Liver (tissue), 9 donors: ENCODE measurements around the gene AKT3. TPM values are rescaled to one million over a fixed set of nuclear protein-coding genes. Genes with fewer than 3 reads are reported as not detected.
"Not testable (repeated sequence)": the region's sequence is repeated elsewhere in the genome, so short reads cannot be mapped to it uniquely, and the experiment has no call there.

Experiments
- DNase-seq: peaks from one replicate; pipeline ENCODE4 v3.0.0-alpha.2; 2017; ENCODE audit warnings: low spot score
- H3K27ac ChIP-seq, 2 donors: one replicate each; pipeline ENCODE4 v1.7.0; 2013; ENCODE audit warnings: inconsistent platforms in 2 of 2, low read length in 2 of 2, control low read depth in 1 of 2, low read depth in 1 of 2, mild to moderate bottlenecking in 1 of 2
- H3K27me3 ChIP-seq, 4 donors: one replicate each; pipeline versions ENCODE4 v1.6.1 to v1.7.0; 2013; ENCODE audit warnings: low read length in 3 of 4, inconsistent platforms in 1 of 4, mild to moderate bottlenecking in 1 of 4, moderate library complexity in 1 of 4; ENCODE audit not compliant: control insufficient read depth in 4 of 4, insufficient read depth in 4 of 4
- H3K36me3 ChIP-seq, 4 donors: one replicate each; pipeline versions ENCODE4 v1.6.1 to v1.7.0; 2013; ENCODE audit warnings: low read length in 3 of 4, mild to moderate bottlenecking in 3 of 4, low read depth in 1 of 4, moderate library complexity in 1 of 4; ENCODE audit not compliant: control insufficient read depth in 4 of 4, insufficient read depth in 3 of 4
- H3K4me1 ChIP-seq, 4 donors: one replicate each; pipeline versions ENCODE4 v1.6.1 to v1.7.0; 2013; ENCODE audit warnings: low read length in 3 of 4, mild to moderate bottlenecking in 3 of 4, moderate library complexity in 1 of 4; ENCODE audit not compliant: control insufficient read depth in 4 of 4, insufficient read depth in 4 of 4
- H3K4me3 ChIP-seq, 3 donors: one replicate each; pipeline versions ENCODE4 v1.6.1 to v1.7.0; 2013; ENCODE audit warnings: low read length in 3 of 3, control low read depth in 1 of 3, low read depth in 1 of 3, mild to moderate bottlenecking in 1 of 3
- H3K9ac ChIP-seq, 2 donors: one replicate each; pipeline ENCODE4 v1.7.0; 2013; ENCODE audit warnings: low read length in 2 of 2, mild to moderate bottlenecking in 2 of 2, moderate library complexity in 2 of 2, control low read depth in 1 of 2, low read depth in 1 of 2
- H3K9me3 ChIP-seq, 4 donors: one replicate each; pipeline versions ENCODE4 v1.6.1 to v1.7.0; 2013; ENCODE audit warnings: low read length in 3 of 4; ENCODE audit not compliant: control insufficient read depth in 4 of 4
- EGR1 ChIP-seq, 2 donors: IDR thresholded peaks; 2 replicates each; pipeline ENCODE4 v1.6.1; 2016 to 2018; ENCODE audit warnings: antibody characterized with exemption in 2 of 2, low read depth in 2 of 2
- FOXA1 ChIP-seq: IDR thresholded peaks from 2 replicates; pipeline ENCODE4 v1.6.1; 2016; ENCODE audit warnings: antibody characterized with exemption
- HNF4A ChIP-seq, 2 donors: conservative IDR thresholded peaks; 2 replicates each; pipeline ENCODE4 v1.6.1; 2016; ENCODE audit warnings: antibody characterized with exemption in 2 of 2, mild to moderate bottlenecking in 2 of 2
- HNF4G ChIP-seq: IDR thresholded peaks from 2 replicates; pipeline ENCODE4 v1.6.1; 2016; ENCODE audit warnings: antibody characterized with exemption
- JUND ChIP-seq, 2 donors: IDR thresholded peaks; 2 replicates each; pipeline ENCODE4 v1.6.1; 2016; ENCODE audit warnings: antibody characterized with exemption in 2 of 2
- RAD21 ChIP-seq, 2 donors: IDR thresholded peaks; 2 replicates each; pipeline ENCODE4 v1.6.1; 2016; ENCODE audit warnings: antibody characterized with exemption in 2 of 2, mild to moderate bottlenecking in 2 of 2
- RXRA ChIP-seq, 2 donors: IDR thresholded peaks; 2 replicates each; pipeline ENCODE4 v1.6.1; 2017 to 2018; ENCODE audit warnings: antibody characterized with exemption in 2 of 2, mild to moderate bottlenecking in 1 of 2
- SP1 ChIP-seq: IDR thresholded peaks from 2 replicates; pipeline ENCODE4 v1.6.1; 2018; ENCODE audit warnings: antibody characterized with exemption, mild to moderate bottlenecking
- TAF1 ChIP-seq: conservative IDR thresholded peaks from 2 replicates; pipeline ENCODE4 v1.6.1; 2016; ENCODE audit warnings: antibody characterized with exemption, mild to moderate bottlenecking
- ZBTB33 ChIP-seq: IDR thresholded peaks from 2 replicates; pipeline ENCODE4 v1.6.1; 2016; ENCODE audit warnings: antibody characterized with exemption
- WGBS: extraction: QIAGEN DNeasy Blood & Tissue Kit; methylation state at CpG from one replicate; pipeline ENCODE4 v1.1.7; 2013; 5-methylcytosine and 5-hydroxymethylcytosine counted together
- polyA plus RNA-seq, 2 donors: library from polyadenylated mRNA; stranded (reverse) in 1 of 2; unstranded in 1 of 2; fragments of 200-250 nt in 1 of 2; fragments of >200 nt in 1 of 2; fragmentation: Nextera tagmentation in 1 of 2; extraction: Ambion mirVana in 1 of 2; gene quantifications; one replicate each; pipeline versions ENCODE4 v1.2.1 to v1.2.3, GENCODE V29; 2013 to 2015
- total RNA-seq, 2 donors: library from RNA; depleted of rRNA; stranded (reverse); fragments of >200 nt; gene quantifications; one replicate each; pipeline ENCODE4 v1.2.3, GENCODE V29; 2014
- TF ChIP-seq, protein P1 (sequence below): IDR thresholded peaks from 2 replicates; pipeline ENCODE4 v1.6.1; 2016; ENCODE audit warnings: antibody characterized with exemption, mild to moderate bottlenecking
- TF ChIP-seq, protein P2 (sequence below): IDR thresholded peaks from 2 replicates; pipeline ENCODE4 v1.6.1; 2016; ENCODE audit warnings: antibody characterized with exemption
- TF ChIP-seq, protein P3 (sequence below): fragments of 150-350 bp; IDR thresholded peaks from 2 replicates; pipeline ENCODE4 v1.5.1; 2017; ENCODE audit warnings: improper control_type of control experiment, low read depth, low read length; ENCODE audit not compliant: missing input control
- donor health status: healthy.
- donor health status: healthy.
- donor health status: healthy.
- donor health status: healthy.
- donor health status: healthy.

AKT3 gene
- total and polyA plus RNA-seq, 4 donors, result 1.7 to 7.6 (median 2.8) TPM

GRCh38 chr1:243649530-243649929 is 200.5 kb downstream of the AKT3 start:
- H3K4me3 ChIP-seq, H3K27ac ChIP-seq, H3K4me1 ChIP-seq, DNase-seq, H3K9me3 ChIP-seq, H3K36me3 ChIP-seq, H3K9ac ChIP-seq, H3K27me3 ChIP-seq: not testable (repeated sequence)
- WGBS, result 95% methylated on average over 3 of the region's 3 CpGs

GRCh38 chr1:243646841-243647240 is 203.2 kb downstream of the AKT3 start:
- Histone ChIP-seq H3K36me3 (peaks cover 0 to 3% (median 0%) of the 10 kb centered on the region in 4 donors), H3K9ac (no peak overlapping the region), H3K27ac (no peak overlapping the region), H3K4me1 (no peaks in the 10 kb centered on the region), H3K4me3 (no peak overlapping the region), H3K9me3 (no peaks in the 10 kb centered on the region), H3K27me3 (no peaks in the 10 kb centered on the region)
- TF ChIP-seq SP1, result no peak
- TF ChIP-seq EGR1 (IDR thresholded peaks at IDR 0.05; ENCODE audit: low read depth in 2 of 2), result no peak
- no peak for TF ChIP-seq HNF4A (conservative IDR thresholded peaks at IDR 0.05)
- TF ChIP-seq, protein P1, sequence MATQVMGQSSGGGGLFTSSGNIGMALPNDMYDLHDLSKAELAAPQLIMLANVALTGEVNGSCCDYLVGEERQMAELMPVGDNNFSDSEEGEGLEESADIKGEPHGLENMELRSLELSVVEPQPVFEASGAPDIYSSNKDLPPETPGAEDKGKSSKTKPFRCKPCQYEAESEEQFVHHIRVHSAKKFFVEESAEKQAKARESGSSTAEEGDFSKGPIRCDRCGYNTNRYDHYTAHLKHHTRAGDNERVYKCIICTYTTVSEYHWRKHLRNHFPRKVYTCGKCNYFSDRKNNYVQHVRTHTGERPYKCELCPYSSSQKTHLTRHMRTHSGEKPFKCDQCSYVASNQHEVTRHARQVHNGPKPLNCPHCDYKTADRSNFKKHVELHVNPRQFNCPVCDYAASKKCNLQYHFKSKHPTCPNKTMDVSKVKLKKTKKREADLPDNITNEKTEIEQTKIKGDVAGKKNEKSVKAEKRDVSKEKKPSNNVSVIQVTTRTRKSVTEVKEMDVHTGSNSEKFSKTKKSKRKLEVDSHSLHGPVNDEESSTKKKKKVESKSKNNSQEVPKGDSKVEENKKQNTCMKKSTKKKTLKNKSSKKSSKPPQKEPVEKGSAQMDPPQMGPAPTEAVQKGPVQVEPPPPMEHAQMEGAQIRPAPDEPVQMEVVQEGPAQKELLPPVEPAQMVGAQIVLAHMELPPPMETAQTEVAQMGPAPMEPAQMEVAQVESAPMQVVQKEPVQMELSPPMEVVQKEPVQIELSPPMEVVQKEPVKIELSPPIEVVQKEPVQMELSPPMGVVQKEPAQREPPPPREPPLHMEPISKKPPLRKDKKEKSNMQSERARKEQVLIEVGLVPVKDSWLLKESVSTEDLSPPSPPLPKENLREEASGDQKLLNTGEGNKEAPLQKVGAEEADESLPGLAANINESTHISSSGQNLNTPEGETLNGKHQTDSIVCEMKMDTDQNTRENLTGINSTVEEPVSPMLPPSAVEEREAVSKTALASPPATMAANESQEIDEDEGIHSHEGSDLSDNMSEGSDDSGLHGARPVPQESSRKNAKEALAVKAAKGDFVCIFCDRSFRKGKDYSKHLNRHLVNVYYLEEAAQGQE, result no peak
- no peak for TF ChIP-seq HNF4G
- TF ChIP-seq, protein P2, sequence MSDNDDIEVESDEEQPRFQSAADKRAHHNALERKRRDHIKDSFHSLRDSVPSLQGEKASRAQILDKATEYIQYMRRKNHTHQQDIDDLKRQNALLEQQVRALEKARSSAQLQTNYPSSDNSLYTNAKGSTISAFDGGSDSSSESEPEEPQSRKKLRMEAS, result no peak
- no peak for TF ChIP-seq RXRA (IDR thresholded peaks at IDR 0.05)
- TF ChIP-seq TAF1, result no peak
- TF ChIP-seq RAD21 (IDR thresholded peaks at IDR 0.05), result no peak
- TF ChIP-seq, protein P3, sequence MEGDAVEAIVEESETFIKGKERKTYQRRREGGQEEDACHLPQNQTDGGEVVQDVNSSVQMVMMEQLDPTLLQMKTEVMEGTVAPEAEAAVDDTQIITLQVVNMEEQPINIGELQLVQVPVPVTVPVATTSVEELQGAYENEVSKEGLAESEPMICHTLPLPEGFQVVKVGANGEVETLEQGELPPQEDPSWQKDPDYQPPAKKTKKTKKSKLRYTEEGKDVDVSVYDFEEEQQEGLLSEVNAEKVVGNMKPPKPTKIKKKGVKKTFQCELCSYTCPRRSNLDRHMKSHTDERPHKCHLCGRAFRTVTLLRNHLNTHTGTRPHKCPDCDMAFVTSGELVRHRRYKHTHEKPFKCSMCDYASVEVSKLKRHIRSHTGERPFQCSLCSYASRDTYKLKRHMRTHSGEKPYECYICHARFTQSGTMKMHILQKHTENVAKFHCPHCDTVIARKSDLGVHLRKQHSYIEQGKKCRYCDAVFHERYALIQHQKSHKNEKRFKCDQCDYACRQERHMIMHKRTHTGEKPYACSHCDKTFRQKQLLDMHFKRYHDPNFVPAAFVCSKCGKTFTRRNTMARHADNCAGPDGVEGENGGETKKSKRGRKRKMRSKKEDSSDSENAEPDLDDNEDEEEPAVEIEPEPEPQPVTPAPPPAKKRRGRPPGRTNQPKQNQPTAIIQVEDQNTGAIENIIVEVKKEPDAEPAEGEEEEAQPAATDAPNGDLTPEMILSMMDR, result no peak
- TF ChIP-seq JUND (IDR thresholded peaks at IDR 0.05), result no peak
- no peak for TF ChIP-seq FOXA1
- TF ChIP-seq ZBTB33, result no peak
- WGBS, result 90% methylated on average over 2 of the region's 2 CpGs
- no peak for DNase-seq
